Fibroblast of lung (primary cell): ENCODE measurements around the gene EMC7. TPM values are rescaled to one million over a fixed set of nuclear protein-coding genes. Genes with fewer than 3 reads are reported as not detected.

Experiments used
- DNase-seq, 2 donors: peaks; one replicate each; pipeline versions ENCODE4 v3.0.0 to v3.0.0-alpha.2; 2010; ENCODE audit warnings: low read depth in 2 of 2
- H2AFZ ChIP-seq: 2 replicates; pipeline ENCODE4 v1.5.1; 2012; ENCODE audit warnings: low read length, control low read depth, inconsistent platforms
- H3K27ac ChIP-seq: 2 replicates; pipeline ENCODE4 v1.5.1; 2011; ENCODE audit warnings: low read length, control low read depth; ENCODE audit not compliant: insufficient read depth
- H3K27me3 ChIP-seq: 2 replicates; pipeline ENCODE4 v1.5.1; 2011; ENCODE audit warnings: mild to moderate bottlenecking, low read length; ENCODE audit not compliant: control insufficient read depth, insufficient read depth
- H3K36me3 ChIP-seq: 2 replicates; pipeline ENCODE4 v1.5.1; 2011; ENCODE audit warnings: low read length; ENCODE audit not compliant: control insufficient read depth, insufficient read depth
- H3K4me1 ChIP-seq: 2 replicates; pipeline ENCODE4 v1.5.1; 2011; ENCODE audit warnings: low read length; ENCODE audit not compliant: control insufficient read depth, insufficient read depth; ENCODE audit errors: extremely low read depth
- H3K4me2 ChIP-seq: 2 replicates; pipeline ENCODE4 v1.5.1; 2011; ENCODE audit warnings: low read length, control low read depth; ENCODE audit not compliant: insufficient read depth; ENCODE audit errors: extremely low read depth
- H3K4me3 ChIP-seq, 4 experiments: fragments of 200-600 bp in 1 of 4; sonication (generic) in 1 of 4; replicated peaks in 1 of 4; 2 replicates each; pipeline ENCODE4 v1.5.1; 2011 to 2016; ENCODE audit warnings: low read length in 4 of 4, low read depth in 3 of 4, mild to moderate bottlenecking in 3 of 4, control low read depth in 2 of 4, inconsistent platforms in 1 of 4, mixed read lengths in 1 of 4; ENCODE audit not compliant: insufficient read depth in 1 of 4; ENCODE audit errors: control extremely low read depth in 1 of 4
- H3K79me2 ChIP-seq: 2 replicates; pipeline ENCODE4 v1.5.1; 2012; ENCODE audit warnings: mild to moderate bottlenecking, low read length, inconsistent platforms; ENCODE audit not compliant: control insufficient read depth, insufficient read depth
- H3K9ac ChIP-seq: 2 replicates; pipeline ENCODE4 v1.5.1; 2011; ENCODE audit warnings: mild to moderate bottlenecking, low read length, control low read depth; ENCODE audit not compliant: insufficient read depth
- H3K9me3 ChIP-seq: 2 replicates; pipeline ENCODE4 v1.5.1; 2012; ENCODE audit warnings: low read depth, low read length; ENCODE audit not compliant: control insufficient read depth, insufficient read depth
- H4K20me1 ChIP-seq: 2 replicates; pipeline ENCODE4 v1.5.1; 2011; ENCODE audit warnings: low read length; ENCODE audit not compliant: control insufficient read depth, insufficient read depth; ENCODE audit errors: extremely low read depth
- EZH2 ChIP-seq: IDR thresholded peaks from 2 replicates; pipeline ENCODE4 v1.5.1; 2012; ENCODE audit warnings: low read length, control low read depth, mild to moderate bottlenecking; ENCODE audit errors: missing control alignments
- polyA plus RNA-seq, 2 donors: library from polyadenylated mRNA; depleted of rRNA in 1 of 2; stranded (reverse) in 1 of 2; unstranded in 1 of 2; fragments of >200 nt; gene quantifications; 2 replicates each; pipeline ENCODE4 v1.2.1, GENCODE V29; 2011 to 2012; ENCODE audit warnings: missing spikeins in 1 of 2
- total RNA-seq: library from RNA; depleted of rRNA; stranded (reverse); fragments of >200 nt; gene quantifications from 2 replicates; pipeline ENCODE4 v1.2.1, GENCODE V29; 2014
- TF ChIP-seq, protein P1 (sequence below), 2 donors: IDR thresholded peaks in 1 of 2; conservative IDR thresholded peaks in 1 of 2; 1 replicate in 1 of 2; 2 replicates in 1 of 2; pipeline ENCODE4 v1.5.1; 2011 to 2012; ENCODE audit warnings: low read length in 2 of 2, control low read depth in 1 of 2, inconsistent platforms in 1 of 2, low read depth in 1 of 2, mild to moderate bottlenecking in 1 of 2

Gene EMC7
- total and polyA plus RNA-seq, 2 donors (not counting 1 experiment from before 2014, with no cell fraction given) = 47.7 to 108 TPM

DNA sequence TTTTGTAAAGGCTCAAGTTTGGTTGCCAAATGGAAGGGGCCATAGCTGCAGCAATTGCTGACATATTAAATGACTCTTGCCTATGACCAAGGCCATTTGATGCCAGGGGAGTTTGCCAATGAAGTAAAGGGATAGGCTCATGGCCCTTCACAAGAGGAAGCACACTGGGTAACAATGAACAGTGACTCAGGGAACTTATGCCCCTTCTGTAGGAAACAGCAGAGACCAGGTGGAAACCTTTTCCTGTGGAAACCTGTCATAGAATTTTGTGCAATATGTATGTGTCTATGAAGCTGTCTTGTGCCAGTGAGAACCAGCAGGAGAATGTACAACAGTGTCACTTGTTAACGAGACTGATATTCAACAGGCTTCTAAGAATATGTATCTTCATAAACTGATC, 37.2 kb downstream of the EMC7 start:
- Histone ChIP-seq H3K4me3 (no peak overlapping the region), H3K27me3 (no peaks in the 10 kb centered on the region), H3K36me3 (no peaks in the 10 kb centered on the region), H3K27ac (no peak overlapping the region), H4K20me1 (no peaks in the 10 kb centered on the region), H3K79me2 (no peaks in the 10 kb centered on the region), H3K9ac (no peak overlapping the region), H2AFZ (no peak overlapping the region), H3K4me2 (no peak overlapping the region), H3K4me1 (no peaks in the 10 kb centered on the region), H3K9me3 (no peaks in the 10 kb centered on the region)
- no peak for TF ChIP-seq EZH2
- TF ChIP-seq, protein P1, sequence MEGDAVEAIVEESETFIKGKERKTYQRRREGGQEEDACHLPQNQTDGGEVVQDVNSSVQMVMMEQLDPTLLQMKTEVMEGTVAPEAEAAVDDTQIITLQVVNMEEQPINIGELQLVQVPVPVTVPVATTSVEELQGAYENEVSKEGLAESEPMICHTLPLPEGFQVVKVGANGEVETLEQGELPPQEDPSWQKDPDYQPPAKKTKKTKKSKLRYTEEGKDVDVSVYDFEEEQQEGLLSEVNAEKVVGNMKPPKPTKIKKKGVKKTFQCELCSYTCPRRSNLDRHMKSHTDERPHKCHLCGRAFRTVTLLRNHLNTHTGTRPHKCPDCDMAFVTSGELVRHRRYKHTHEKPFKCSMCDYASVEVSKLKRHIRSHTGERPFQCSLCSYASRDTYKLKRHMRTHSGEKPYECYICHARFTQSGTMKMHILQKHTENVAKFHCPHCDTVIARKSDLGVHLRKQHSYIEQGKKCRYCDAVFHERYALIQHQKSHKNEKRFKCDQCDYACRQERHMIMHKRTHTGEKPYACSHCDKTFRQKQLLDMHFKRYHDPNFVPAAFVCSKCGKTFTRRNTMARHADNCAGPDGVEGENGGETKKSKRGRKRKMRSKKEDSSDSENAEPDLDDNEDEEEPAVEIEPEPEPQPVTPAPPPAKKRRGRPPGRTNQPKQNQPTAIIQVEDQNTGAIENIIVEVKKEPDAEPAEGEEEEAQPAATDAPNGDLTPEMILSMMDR (conservative IDR thresholded peaks at IDR 0.05 in 1 of 2, IDR thresholded peaks at IDR 0.05 in 1 of 2; ENCODE audit: low read depth in 1 of 2, low read length in 2 of 2) = no peak
- no peak for DNase-seq

DNA sequence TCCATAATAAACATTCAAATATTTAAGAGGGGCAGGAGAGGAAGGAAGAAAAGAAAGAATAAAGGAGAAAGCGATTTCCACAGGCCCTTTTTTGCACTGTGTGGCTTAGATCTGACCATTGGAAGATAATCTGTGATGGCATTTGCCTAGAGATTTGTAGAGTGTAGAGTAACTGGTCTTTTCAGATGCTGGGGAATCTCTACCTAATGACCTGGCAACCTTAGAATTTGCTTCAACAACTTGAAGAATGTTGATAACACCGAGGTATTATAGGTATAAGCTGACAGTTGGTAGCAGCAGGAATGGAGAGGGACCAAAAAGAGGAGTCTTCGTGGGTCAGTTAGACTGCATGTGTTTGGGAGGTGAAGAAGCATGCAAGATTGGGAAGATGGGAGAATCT, 41.7 kb downstream of the EMC7 start:
- Histone ChIP-seq H3K36me3 (no peaks in the 10 kb centered on the region), H3K27me3 (no peaks in the 10 kb centered on the region), H3K27ac (no peak overlapping the region), H3K9ac (no peak overlapping the region), H3K4me1 (no peaks in the 10 kb centered on the region), H3K4me2 (no peak overlapping the region), H3K79me2 (no peaks in the 10 kb centered on the region), H4K20me1 (no peaks in the 10 kb centered on the region), H3K4me3 (no peak overlapping the region), H3K9me3 (no peaks in the 10 kb centered on the region), H2AFZ (no peak overlapping the region)
- no peak for DNase-seq
- no peak for TF ChIP-seq EZH2
- TF ChIP-seq, protein P1 (conservative IDR thresholded peaks at IDR 0.05 in 1 of 2, IDR thresholded peaks at IDR 0.05 in 1 of 2; ENCODE audit: low read depth in 1 of 2, low read length in 2 of 2) = no peak

DNA sequence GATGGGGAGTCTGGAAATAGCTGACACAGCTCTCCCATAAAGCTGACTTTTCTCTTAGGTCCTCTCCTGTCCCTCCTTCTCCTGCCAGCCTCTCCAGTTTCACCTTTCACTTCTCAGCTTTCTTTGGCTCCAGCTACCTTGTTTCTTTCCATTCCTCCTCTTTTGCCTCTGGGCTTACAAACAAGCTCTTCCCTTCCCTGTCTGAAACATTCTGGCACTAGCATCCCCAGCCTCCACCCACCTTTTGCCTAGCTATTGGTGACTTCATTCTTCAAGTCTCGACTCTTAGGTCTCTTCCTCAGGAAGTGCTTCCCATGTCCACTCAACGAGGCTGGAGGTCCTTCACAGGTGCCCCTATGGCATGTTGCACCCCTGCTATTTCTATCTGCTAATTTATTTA, 42.2 kb downstream of the EMC7 start:
- Histone ChIP-seq H4K20me1 (no peaks in the 10 kb centered on the region), H3K36me3 (no peaks in the 10 kb centered on the region), H3K9ac (no peak overlapping the region), H3K79me2 (no peaks in the 10 kb centered on the region), H3K9me3 (no peaks in the 10 kb centered on the region), H3K27me3 (no peaks in the 10 kb centered on the region), H3K27ac (no peak overlapping the region), H3K4me2 (no peak overlapping the region), H3K4me1 (no peaks in the 10 kb centered on the region), H3K4me3 (no peak overlapping the region), H2AFZ (no peak overlapping the region)
- TF ChIP-seq EZH2 = no peak
- TF ChIP-seq, protein P1 (conservative IDR thresholded peaks at IDR 0.05 in 1 of 2, IDR thresholded peaks at IDR 0.05 in 1 of 2; ENCODE audit: low read depth in 1 of 2, low read length in 2 of 2) = no peak
- no peak for DNase-seq
